Lung (tissue), 12 donors: ENCODE measurements around the gene UBA6. TPM values are rescaled to one million over a fixed set of nuclear protein-coding genes. Genes with fewer than 3 reads are reported as not detected.

ENCODE experiments used
- ATAC-seq: fragments of 200-7000 bp; cut with Tn5 transposase; one replicate; pipeline ENCODE4 v1.9.1; 2020; ENCODE audit warnings: moderate number of reproducible peaks; ENCODE audit not compliant: insufficient read depth, low FRiP score
- DNase-seq, 3 donors: peaks; one replicate each; pipeline ENCODE4 v3.0.0-alpha.2; 2013 to 2017
- H3K27ac ChIP-seq, 2 donors: one replicate each; pipeline ENCODE4 v1.5.1; 2013; ENCODE audit warnings: mild to moderate bottlenecking in 2 of 2, moderate library complexity in 2 of 2, control low read depth in 1 of 2, inconsistent platforms in 1 of 2, low read depth in 1 of 2, low read length in 1 of 2
- H3K27me3 ChIP-seq, 3 donors: one replicate each; pipeline ENCODE4 v1.5.1; 2013; ENCODE audit warnings: low read length in 2 of 3; ENCODE audit not compliant: control insufficient read depth in 3 of 3, insufficient read depth in 3 of 3
- H3K36me3 ChIP-seq, 4 donors: one replicate each; pipeline ENCODE4 v1.5.1; 2013; ENCODE audit warnings: low read length in 4 of 4, mild to moderate bottlenecking in 1 of 4, moderate library complexity in 1 of 4; ENCODE audit not compliant: control insufficient read depth in 4 of 4, insufficient read depth in 4 of 4
- H3K4me1 ChIP-seq, 5 donors: one replicate each; pipeline ENCODE4 v1.5.1; 2013; ENCODE audit warnings: low read length in 5 of 5, mild to moderate bottlenecking in 2 of 5, moderate library complexity in 1 of 5; ENCODE audit not compliant: control insufficient read depth in 5 of 5, insufficient read depth in 5 of 5
- H3K4me3 ChIP-seq: one replicate; pipeline ENCODE4 v1.5.1; 2013; ENCODE audit warnings: mild to moderate bottlenecking, control low read depth, moderate library complexity
- H3K9ac ChIP-seq, 2 donors: one replicate each; pipeline ENCODE4 v1.5.1; 2013; ENCODE audit warnings: low read length in 2 of 2, control low read depth in 1 of 2; ENCODE audit not compliant: insufficient read depth in 1 of 2
- H3K9me3 ChIP-seq, 4 donors: one replicate each; pipeline ENCODE4 v1.5.1; 2013; ENCODE audit warnings: low read length in 3 of 4, mild to moderate bottlenecking in 1 of 4, moderate library complexity in 1 of 4; ENCODE audit not compliant: control insufficient read depth in 4 of 4, insufficient read depth in 3 of 4
- CTCF ChIP-seq: IDR thresholded peaks from 2 replicates; pipeline ENCODE4 v1.5.1; 2012; ENCODE audit warnings: mild to moderate bottlenecking; ENCODE audit errors: control extremely low read depth, extremely low read depth
- WGBS, 2 donors: extraction: QIAGEN DNeasy Blood & Tissue Kit; methylation state at CpG; one replicate each; pipeline ENCODE4 v1.1.7; 2013; 5-methylcytosine and 5-hydroxymethylcytosine counted together
- polyA plus RNA-seq, 2 donors: library from polyadenylated mRNA; stranded (reverse); fragments of 200-250 nt; gene quantifications; one replicate each; pipeline ENCODE4 v1.2.1, GENCODE V29; 2013
- total RNA-seq, 2 donors: library from RNA; depleted of rRNA in 1 of 2; stranded (reverse); fragments of >200 nt in 1 of 2; gene quantifications; one replicate each; pipeline ENCODE4 v1.2.1, GENCODE V29; 2014 to 2021
- donor health status: control.
- donor health status: control.
- donor health status: Bipolar disorder and iron deficiency.
- donor health status: healthy.
- donor health status: DM: yes; HTN: yes; CAD: no.

Gene UBA6
- total and polyA plus RNA-seq, 4 donors, result 6.4 to 67.0 (median 28.0) TPM

DNA sequence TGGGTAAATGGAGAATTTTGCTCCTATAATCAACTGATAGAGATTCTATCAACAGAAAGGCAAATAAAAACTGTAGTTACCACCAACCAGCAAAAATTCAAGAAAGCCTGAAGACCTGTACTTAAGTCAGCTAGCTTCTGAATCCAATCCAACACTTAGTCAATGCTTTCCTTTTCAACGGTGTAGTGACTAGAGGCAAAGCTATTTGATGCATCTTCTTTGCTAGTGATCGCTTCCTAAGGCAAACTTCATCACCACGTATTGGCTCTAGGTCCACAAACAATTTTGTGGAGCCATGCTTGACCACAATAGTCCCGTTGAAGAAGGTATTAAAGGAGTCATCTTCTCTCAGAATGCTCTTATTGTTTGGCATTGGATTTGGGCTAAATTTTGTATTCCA lies 25.0 kb upstream of the UBA6 start:
- Histone ChIP-seq H3K9me3 (peaks cover 0 to 2% (median 0%) of the 10 kb centered on the region in 4 donors), H3K4me1 (peaks cover 0 to 2% (median 0%) of the 10 kb centered on the region in 5 donors), H3K27me3 (no peaks in the 10 kb centered on the region), H3K9ac (no peak overlapping the region), H3K4me3 (no peak overlapping the region), H3K27ac (no peak overlapping the region), H3K36me3 (peaks cover 0 to 2% (median under 1%) of the 10 kb centered on the region in 4 donors)
- WGBS, 2 donors, result 92 to 94% methylated on average over 4 of the region's 4 CpGs
- ATAC-seq, result no peak
- DNase-seq, result no peak
- no peak for TF ChIP-seq CTCF

- H3K4me3 ChIP-seq, result no peak overlapping the region
- H3K9me3 ChIP-seq, result peaks cover 0 to 2% (median 0%) of the 10 kb centered on the region in 4 donors
- no peak overlapping the region for H3K9ac ChIP-seq
- no peak for ATAC-seq
- no peak for TF ChIP-seq CTCF
- no peaks in the 10 kb centered on the region for H3K27me3 ChIP-seq
- H3K4me1 ChIP-seq, result peaks cover 0 to 2% (median 0%) of the 10 kb centered on the region in 5 donors
- H3K36me3 ChIP-seq, result peaks cover 0 to 7% (median 1%) of the 10 kb centered on the region in 4 donors
- DNase-seq, result no peak
- WGBS, 2 donors, result 97 to 98% methylated on average over 1 of the region's 1 CpG
- no peak overlapping the region for H3K27ac ChIP-seq
Measured at GRCh38 chr4:67725132-67725531, 24.2 kb upstream of the UBA6 start.

DNA sequence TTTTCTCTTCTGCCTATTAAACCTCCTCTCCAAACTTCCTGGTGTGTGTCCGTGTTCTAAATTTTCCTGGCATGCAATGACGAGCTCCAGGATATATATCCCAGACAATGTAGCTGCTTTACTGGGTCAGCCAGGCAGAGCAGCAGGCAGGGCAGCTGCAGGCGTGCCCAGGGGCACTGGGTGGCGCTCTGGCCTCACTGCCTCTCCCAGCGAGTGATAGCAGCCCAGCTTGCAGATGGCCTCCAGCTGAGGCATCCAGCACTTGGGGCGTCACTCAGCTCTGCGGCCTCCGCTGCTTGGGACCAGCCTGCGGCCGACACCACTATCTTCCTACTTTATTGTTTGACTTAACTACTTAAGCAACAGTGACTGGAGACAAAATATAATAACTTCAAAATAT lies 23.0 kb upstream of the UBA6 start:
- no peak for TF ChIP-seq CTCF
- no peak overlapping the region for H3K27ac ChIP-seq
- DNase-seq (no peak), ATAC-seq (no peak)
- peaks cover 0 to 5% (median 0%) of the 10 kb centered on the region in 4 donors for H3K36me3 ChIP-seq
- H3K4me3 ChIP-seq, result no peak overlapping the region
- H3K27me3 ChIP-seq, result no peaks in the 10 kb centered on the region
- H3K4me1 ChIP-seq, result peaks cover 0 to 2% (median 0%) of the 10 kb centered on the region in 5 donors
- no peak overlapping the region for H3K9ac ChIP-seq
- H3K9me3 ChIP-seq, result peaks cover 0 to 2% (median 0%) of the 10 kb centered on the region in 4 donors
- 89 to 94% methylated on average over 10 of the region's 10 CpGs for WGBS, 2 donors

GRCh38 chr4:67723341-67723740 lies 22.4 kb upstream of the UBA6 start:
- ATAC-seq, result no peak
- H3K4me1 ChIP-seq, result peaks cover 0 to 4% (median 0%) of the 10 kb centered on the region in 5 donors
- no peaks in the 10 kb centered on the region for H3K27me3 ChIP-seq
- no peak overlapping the region for H3K27ac ChIP-seq
- no peak overlapping the region for H3K9ac ChIP-seq
- 97 to 100% methylated on average over 5 of the region's 5 CpGs for WGBS, 2 donors
- DNase-seq, result no peak
- no peak for TF ChIP-seq CTCF
- H3K9me3 ChIP-seq, result peaks cover 0 to 2% (median 0%) of the 10 kb centered on the region in 4 donors
- no peak overlapping the region for H3K4me3 ChIP-seq
- peaks cover 0 to 5% (median 0%) of the 10 kb centered on the region in 4 donors for H3K36me3 ChIP-seq
